Naive thymus-derived CD4-positive, alpha-beta T cell (primary cell): ENCODE measurements around the gene PIGL. TPM values are rescaled to one million over a fixed set of nuclear protein-coding genes. Genes with fewer than 3 reads are reported as not detected.
"Not testable (repeated sequence)": the region's sequence is repeated elsewhere in the genome, so short reads cannot be mapped to it uniquely, and the experiment has no call there.

Experiments
- ATAC-seq: fragments of 150-1000 bp; cut with Tn5 transposase; 2 replicates; pipeline ENCODE4 v1.10.0; 2021; ENCODE audit warnings: mild to moderate bottlenecking, moderate library complexity
- CTCF ChIA-PET: fragments of 350-600 bp; sonication (Branson Sonifier 250); formaldehyde crosslinking; loops from one replicate; lab custom pipeline; 2021; ENCODE audit warnings: antibody characterized with exemption; lab: Charles Lee
- POLR2A ChIA-PET: fragments of 350-600 bp; sonication (Branson Sonifier 250); formaldehyde crosslinking; loops from one replicate; lab custom pipeline; 2021; ENCODE audit warnings: antibody characterized with exemption, inconsistent platforms; lab: Charles Lee
- DNase-seq, 9 donors: peaks; one replicate each; pipeline versions ENCODE4 v3.0.0 to v3.0.0-alpha.2; 2020 to 2022; ENCODE audit warnings: mixed read lengths in 1 of 9
- H3K27ac ChIP-seq: one replicate; pipeline ENCODE4 v1.7.0; 2013; ENCODE audit warnings: mild to moderate bottlenecking, low read depth, low read length, moderate library complexity
- H3K27me3 ChIP-seq, 2 donors: one replicate each; pipeline ENCODE4 v1.7.0; 2013; ENCODE audit warnings: low read length in 2 of 2, mild to moderate bottlenecking in 2 of 2, moderate library complexity in 2 of 2; ENCODE audit not compliant: control insufficient read depth in 2 of 2, insufficient read depth in 2 of 2
- H3K36me3 ChIP-seq, 3 experiments: 1 replicate in 2 of 3; 2 replicates in 1 of 3; pipeline ENCODE4 v1.7.0; 2013; ENCODE audit warnings: low read length in 3 of 3, mild to moderate bottlenecking in 3 of 3, moderate library complexity in 1 of 3; ENCODE audit not compliant: insufficient read depth in 3 of 3, control insufficient read depth in 2 of 3
- H3K4me1 ChIP-seq, 2 donors: one replicate each; pipeline ENCODE4 v1.7.0; 2013; ENCODE audit warnings: low read length in 2 of 2, mild to moderate bottlenecking in 2 of 2, moderate library complexity in 1 of 2; ENCODE audit not compliant: control insufficient read depth in 2 of 2, insufficient read depth in 2 of 2
- H3K4me3 ChIP-seq: 2 replicates; pipeline ENCODE4 v1.7.0; 2013; ENCODE audit warnings: mild to moderate bottlenecking, low read length
- H3K9me3 ChIP-seq, 3 experiments: 1 replicate in 2 of 3; 2 replicates in 1 of 3; pipeline ENCODE4 v1.7.0; 2013; ENCODE audit warnings: low read length in 3 of 3; ENCODE audit not compliant: control insufficient read depth in 2 of 3
- H3K27ac Mint-ChIP-seq, 9 donors: one replicate each; pipeline ENCODE4 v1.8.0; 2020 to 2022; ENCODE audit warnings: mixed read lengths in 9 of 9, mild to moderate bottlenecking in 8 of 9, moderate library complexity in 5 of 9, inconsistent platforms in 2 of 9
- H3K27me3 Mint-ChIP-seq, 5 donors: one replicate each; pipeline ENCODE4 v1.8.0; 2021 to 2022; ENCODE audit warnings: mixed read lengths in 5 of 5, mild to moderate bottlenecking in 1 of 5
- H3K36me3 Mint-ChIP-seq, 5 donors: one replicate each; pipeline ENCODE4 v1.8.0; 2020 to 2022; ENCODE audit warnings: mixed read lengths in 5 of 5, mild to moderate bottlenecking in 3 of 5, inconsistent platforms in 1 of 5
- H3K4me1 Mint-ChIP-seq, 7 donors: one replicate each; pipeline ENCODE4 v1.8.0; 2020 to 2022; ENCODE audit warnings: mixed read lengths in 7 of 7, mild to moderate bottlenecking in 3 of 7, inconsistent platforms in 1 of 7
- H3K4me3 Mint-ChIP-seq, 10 donors: one replicate each; pipeline ENCODE4 v1.8.0; 2020 to 2022; ENCODE audit warnings: mild to moderate bottlenecking in 10 of 10, mixed read lengths in 10 of 10, moderate library complexity in 6 of 10, inconsistent platforms in 2 of 10
- H3K9me3 Mint-ChIP-seq, 11 donors: one replicate each; pipeline ENCODE4 v1.8.0; 2020 to 2022; ENCODE audit warnings: mixed read lengths in 11 of 11, mild to moderate bottlenecking in 4 of 11, inconsistent platforms in 1 of 11, moderate library complexity in 1 of 11
- intact Hi-C, 2 donors: fragments of 100-400 bp; cut with micrococcal nuclease; formaldehyde crosslinking; loops; one replicate each; pipeline ENCODE4 v1.15.1; 2023
- polyA plus RNA-seq, 2 donors: library from polyadenylated mRNA; unstranded; fragments of 300-500 nt; fragmentation: Illumina TruSeq; gene quantifications; one replicate each; pipeline ENCODE4 v1.2.3, GENCODE V29; 2021
- total RNA-seq, 6 experiments: library from RNA in 5 of 6; stranded (reverse) in 5 of 6; gene quantifications; 1 replicate in 5 of 6; 2 replicates in 1 of 6; pipeline ENCODE4 v1.2.3 and lab custom pipeline; 2021 to 2026

PIGL gene
- total and polyA plus RNA-seq, 7 experiments from 2014 or later, result 12.3 to 82.5 (median 73.2) TPM

DNA sequence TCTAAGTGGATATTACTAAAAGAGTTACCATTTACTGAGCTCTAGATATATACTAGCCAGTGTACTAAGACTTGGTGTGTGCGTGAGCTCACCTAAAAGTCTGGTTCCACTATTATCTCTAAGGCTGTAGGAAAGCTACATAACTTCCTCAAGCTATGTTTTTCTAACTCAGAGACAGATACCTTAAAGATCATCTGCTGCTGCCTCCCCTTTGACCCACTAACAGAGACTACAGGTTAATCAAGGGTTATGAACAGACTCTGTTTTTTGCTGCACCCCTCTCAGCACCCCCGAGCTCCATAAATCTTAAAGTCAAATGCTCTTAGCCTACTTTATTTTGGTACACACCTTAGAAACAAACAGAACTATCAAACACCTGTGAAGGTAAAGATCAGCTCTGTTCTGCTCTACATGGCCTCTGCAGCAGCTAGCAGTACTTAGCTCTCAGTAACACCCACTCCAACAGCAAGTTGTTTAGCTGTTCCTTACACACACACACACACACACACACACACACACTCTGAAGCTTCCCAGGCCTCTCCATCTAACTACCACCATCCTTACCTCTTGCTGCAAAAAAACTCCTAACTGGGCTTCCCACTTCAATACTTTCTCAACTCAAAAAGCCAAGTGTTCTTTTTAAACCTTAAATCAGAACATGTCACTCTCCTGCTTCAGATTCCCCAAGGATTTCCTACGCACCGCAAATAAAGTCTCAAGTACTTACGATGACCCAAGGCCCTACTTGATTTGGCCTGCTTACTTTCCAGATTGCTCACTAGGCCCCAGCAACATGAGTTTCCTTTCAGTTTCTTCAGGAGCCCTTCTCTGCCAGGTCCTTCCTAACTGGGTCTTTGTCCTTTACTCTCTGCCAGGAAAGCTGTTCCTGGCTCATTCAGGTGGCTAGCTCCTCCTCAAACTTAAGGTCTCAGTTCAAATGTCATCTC lies 14.2 kb upstream of the PIGL start:
- H3K4me3 Mint-ChIP-seq, result peak overlapping the region in 9 of 10 donors; percentile 12 to 66 (median 23)
- H3K4me3 ChIP-seq, H3K9me3 ChIP-seq, H3K36me3 ChIP-seq, POLR2A ChIA-PET, H3K27me3 Mint-ChIP-seq, H3K4me1 ChIP-seq, ATAC-seq, intact Hi-C loops, H3K9me3 Mint-ChIP-seq, H3K27me3 ChIP-seq, DNase-seq: not testable (repeated sequence)
- peaks cover 34 to 87% (median 75%) of the 10 kb centered on the region in 7 donors for H3K4me1 Mint-ChIP-seq
- peaks cover 0 to 12% (median 5%) of the 10 kb centered on the region in 5 donors for H3K36me3 Mint-ChIP-seq
- CTCF ChIA-PET, result interaction anchor here (0.9 kb wide), 1 partner anchor 318 kb away, joined by 4 read pairs; no protein-coding TSS in a partner anchor
- peak overlapping the region; percentile 41 for H3K27ac ChIP-seq
- H3K27ac Mint-ChIP-seq, result peak overlapping the region; percentile 7 to 90 (median 84)

DNA sequence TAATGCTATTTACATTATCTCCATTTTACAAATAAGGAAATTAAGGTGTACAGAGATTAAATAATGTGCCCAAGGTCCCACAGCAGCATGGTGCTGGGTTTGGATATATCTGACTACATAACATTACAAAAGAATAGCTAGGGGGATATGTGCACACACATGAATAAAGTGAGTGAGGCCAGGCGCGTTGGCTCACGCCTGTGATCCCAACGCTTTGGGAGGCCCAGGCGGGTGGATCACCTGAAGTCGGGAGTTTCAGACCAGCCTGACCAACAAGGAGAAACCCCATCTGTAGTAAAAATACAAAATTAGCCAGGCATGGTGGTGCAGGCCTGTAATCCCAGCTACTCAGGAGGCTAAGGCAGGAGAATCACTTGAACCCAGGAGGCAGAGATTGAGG lies 12.2 kb upstream of the PIGL start:
- CTCF ChIA-PET, H3K4me3 ChIP-seq, H3K9me3 Mint-ChIP-seq, ATAC-seq, H3K27me3 ChIP-seq, H3K27me3 Mint-ChIP-seq, H3K36me3 Mint-ChIP-seq, H3K4me1 ChIP-seq, H3K9me3 ChIP-seq, H3K36me3 ChIP-seq, intact Hi-C loops, H3K27ac ChIP-seq, DNase-seq: not testable (repeated sequence)
- POLR2A ChIA-PET, result interaction anchor here (0.7 kb wide), 1 partner anchor 205 kb away, joined by 4 read pairs; the partner anchor contains the start of genes TTC19 and ZSWIM7
- peak overlapping the region in 7 of 10 donors; percentile 9 to 66 (median 32) for H3K4me3 Mint-ChIP-seq
- peak overlapping the region in 7 of 9 donors; percentile 35 to 89 (median 69) for H3K27ac Mint-ChIP-seq
- peaks cover 28 to 80% (median 66%) of the 10 kb centered on the region in 7 donors for H3K4me1 Mint-ChIP-seq

DNA sequence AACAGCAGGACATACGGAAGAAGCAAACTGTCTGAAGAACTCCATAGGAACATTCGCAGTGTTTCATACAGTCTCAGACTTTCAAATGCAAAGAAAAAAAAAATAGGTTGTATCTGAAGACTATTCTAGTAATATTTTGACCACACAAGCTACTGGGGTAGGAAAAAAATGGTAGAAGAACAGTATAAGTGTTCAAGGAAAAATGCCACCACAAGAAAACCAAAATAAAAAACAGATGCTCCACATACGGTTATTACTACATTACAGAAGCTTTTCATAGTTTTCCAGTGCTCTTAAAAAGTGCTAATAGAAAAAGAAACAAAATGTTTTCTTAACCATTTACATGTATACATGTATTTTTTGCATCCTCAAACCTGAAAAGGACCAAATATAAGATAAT lies 5.4 kb upstream of the PIGL start:
- Mint-ChIP-seq H3K27ac (peak overlapping the region in 4 of 9 donors; percentile 46 to 72 (median 61)), H3K4me3 (peak overlapping the region in 5 of 10 donors; percentile 23 to 91 (median 25)), H3K4me1 (peaks cover 27 to 68% (median 49%) of the 10 kb centered on the region in 7 donors), H3K9me3 (no peaks in the 10 kb centered on the region), H3K36me3 (peaks cover 0 to 4% (median 0%) of the 10 kb centered on the region in 5 donors), H3K27me3 (no peaks in the 10 kb centered on the region)
- H3K4me1 ChIP-seq, result peaks cover 18 to 21% of the 10 kb centered on the region in 2 donors
- no peak overlapping the region for H3K4me3 ChIP-seq
- ChIA-PET POLR2A (interaction anchor here (0.6 kb wide), 2 partner anchors 56 to 89 kb away, joined by 3 to 4 read pairs; no protein-coding TSS in a partner anchor), CTCF (no interaction called here)
- DNase-seq, result no peak
- no peak overlapping the region for H3K27ac ChIP-seq
- no peak for ATAC-seq
- no peaks in the 10 kb centered on the region for H3K9me3 ChIP-seq
- peaks cover 0 to 9% (median 0%) of the 10 kb centered on the region in 3 experiments for H3K36me3 ChIP-seq
- intact Hi-C loops, result loop anchor here in 1 of 2 donors (10.0 kb wide), 3 partner anchors 187 to 1907 kb away; partner anchors contain the start of genes HS3ST3B1 and TRPV2
- no peaks in the 10 kb centered on the region for H3K27me3 ChIP-seq

DNA sequence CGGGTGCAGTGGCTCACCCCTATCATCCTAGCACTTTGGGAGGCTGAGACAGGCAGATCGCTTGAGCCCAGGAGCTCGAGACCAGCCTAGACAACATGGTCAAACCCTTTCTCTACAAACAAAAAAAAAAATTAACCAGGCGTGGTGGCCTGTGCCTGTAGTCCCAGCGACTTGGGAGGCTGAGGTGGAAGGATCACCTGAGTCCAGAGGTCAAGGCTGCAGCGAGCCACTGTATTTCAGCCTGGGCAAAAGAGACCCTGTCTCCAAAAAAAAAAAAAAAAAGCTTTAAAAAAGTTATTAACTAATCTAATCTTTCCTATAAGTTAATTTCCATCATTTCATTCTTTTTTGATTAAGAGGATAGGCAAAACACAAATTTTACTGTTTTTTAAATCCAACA lies 4.2 kb upstream of the PIGL start:
- Mint-ChIP-seq H3K27me3 (no peaks in the 10 kb centered on the region), H3K27ac (peak overlapping the region in 7 of 9 donors; percentile 12 to 98 (median 43)), H3K36me3 (peaks cover 0 to 3% (median 0%) of the 10 kb centered on the region in 5 donors), H3K9me3 (no peaks in the 10 kb centered on the region), H3K4me1 (peaks cover 22 to 70% (median 48%) of the 10 kb centered on the region in 7 donors), H3K4me3 (peak overlapping the region in 9 of 10 donors; percentile 47 to 99 (median 91))
- POLR2A ChIA-PET, result interaction anchor here (0.9 kb wide), 1 partner anchor 12 kb away, joined by 3 read pairs; no protein-coding TSS in a partner anchor
- H3K27me3 ChIP-seq, result no peaks in the 10 kb centered on the region
- DNase-seq, result no peak
- intact Hi-C loops, result loop anchor here in 1 of 2 donors (10.0 kb wide), 3 partner anchors 188 to 1908 kb away; partner anchors contain the start of genes HS3ST3B1 and TRPV2
- CTCF ChIA-PET, result interaction anchor here (0.6 kb wide), 2 partner anchors 113 to 170 kb away, joined by 3 to 5 read pairs; no protein-coding TSS in a partner anchor
- H3K9me3 ChIP-seq, result no peaks in the 10 kb centered on the region
- H3K4me1 ChIP-seq, result peaks cover 20 to 26% of the 10 kb centered on the region in 2 donors
- H3K27ac ChIP-seq, result no peak overlapping the region
- ATAC-seq, result no peak
- H3K4me3 ChIP-seq, result no peak overlapping the region
- H3K36me3 ChIP-seq, result peaks cover 0 to 9% (median 0%) of the 10 kb centered on the region in 3 experiments

DNA sequence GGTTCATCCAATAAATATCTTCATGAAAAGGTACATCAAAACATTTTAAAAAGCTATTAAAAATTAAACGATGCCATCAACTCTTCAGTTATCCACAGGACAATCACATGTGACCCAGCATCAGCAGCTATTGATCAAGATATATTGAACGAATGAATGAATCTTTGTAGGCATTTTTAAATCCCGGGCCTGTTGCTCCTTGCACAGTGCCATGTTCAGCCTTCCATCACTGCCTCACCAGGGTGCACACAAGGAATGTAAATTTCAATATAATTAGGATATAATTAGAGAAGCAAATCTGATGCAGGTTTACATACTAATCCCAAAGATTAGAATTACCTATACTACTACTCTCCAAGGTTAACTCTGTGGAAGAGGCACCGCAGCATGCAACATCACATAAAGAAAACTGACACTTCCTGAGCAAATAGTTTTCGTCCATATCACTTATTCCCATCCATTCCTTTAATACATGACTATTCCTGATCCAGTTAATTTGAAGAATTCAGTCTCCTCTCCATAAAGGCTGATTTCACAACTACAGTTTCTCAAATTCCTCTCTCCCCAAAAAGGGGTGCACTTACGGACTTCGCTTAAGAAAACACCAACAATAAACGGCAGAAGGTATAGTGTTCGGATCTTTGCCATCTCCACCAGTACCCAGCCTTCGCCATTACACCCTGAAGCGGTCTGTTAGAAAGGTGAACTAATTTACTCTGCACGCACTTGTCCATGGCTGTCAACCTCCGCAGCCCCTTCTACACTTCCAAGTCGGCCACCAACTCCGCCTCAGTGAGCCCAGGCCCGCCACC lies 2.6 kb upstream of the PIGL start:
- H3K4me1 Mint-ChIP-seq, result peaks cover 25 to 70% (median 49%) of the 10 kb centered on the region in 7 donors
- peak in 3 of 9 donors; percentile 17 to 28 (median 21) for DNase-seq
- H3K27me3 ChIP-seq, result no peaks in the 10 kb centered on the region
- peak overlapping the region; percentile 76 for H3K4me3 ChIP-seq
- no peak for ATAC-seq
- H3K27ac ChIP-seq, result peak overlapping the region; percentile 91
- no peaks in the 10 kb centered on the region for H3K9me3 ChIP-seq
- peak overlapping the region; percentile 86 to 99 (median 94) for H3K4me3 Mint-ChIP-seq
- no peaks in the 10 kb centered on the region for H3K27me3 Mint-ChIP-seq
- H3K4me1 ChIP-seq, result peaks cover 22 to 29% of the 10 kb centered on the region in 2 donors
- intact Hi-C loops, result loop anchor here (1.0 to 10.0 kb wide), 13 partner anchors 16 to 1910 kb away; partner anchors contain the start of genes HS3ST3B1 (in 1 of the 2), PLD6 (in 1 of the 2), TRPV2 (in 1 of the 2) and UBB (in 1 of the 2)
- H3K36me3 ChIP-seq, result peaks cover 0 to 9% (median 0%) of the 10 kb centered on the region in 3 experiments
- no peaks in the 10 kb centered on the region for H3K9me3 Mint-ChIP-seq
- ChIA-PET CTCF (interaction anchor here (0.6 to 0.8 kb wide), 2 partner anchors 12 to 87 kb away, joined by 3 to 4 read pairs; no protein-coding TSS in a partner anchor), POLR2A (interaction anchor here (0.6 to 1.4 kb wide), 4 partner anchors 16 to 167 kb away, joined by 3 to 6 read pairs (median 4); no protein-coding TSS in a partner anchor)
- peaks cover 0 to 3% (median 0%) of the 10 kb centered on the region in 5 donors for H3K36me3 Mint-ChIP-seq
- H3K27ac Mint-ChIP-seq, result peak overlapping the region; percentile 58 to 98 (median 88)
